Natural killer cell (primary cell): ENCODE results near the gene SCARB2. TPM values are rescaled to one million over a fixed set of nuclear protein-coding genes. Genes with fewer than 3 reads are reported as not detected.

Experiments
- ATAC-seq, 3 donors: fragments of 150-1000 bp in 2 of 3; fragments of 200-7000 bp in 1 of 3; cut with Tn5 transposase; 1 replicate in 1 of 3; 2 replicates in 2 of 3; pipeline ENCODE4 v1.10.0; 2021; ENCODE audit warnings: mild to moderate bottlenecking in 2 of 3, moderate library complexity in 2 of 3
- DNase-seq, 2 donors: peaks; one replicate each; pipeline versions ENCODE4 v3.0.0 to v3.0.0-alpha.2; 2013 to 2021; ENCODE audit warnings: mixed read lengths in 1 of 2
- H3K27ac ChIP-seq: one replicate; pipeline ENCODE4 v1.5.1; 2013; ENCODE audit warnings: mild to moderate bottlenecking, low read length
- H3K27me3 ChIP-seq: one replicate; pipeline ENCODE4 v1.6.1; 2013; ENCODE audit warnings: low read length; ENCODE audit not compliant: control insufficient read depth, insufficient read depth
- H3K36me3 ChIP-seq: one replicate; pipeline ENCODE4 v1.6.1; 2013; ENCODE audit warnings: low read length; ENCODE audit not compliant: control insufficient read depth, insufficient read depth
- H3K4me1 ChIP-seq: one replicate; pipeline ENCODE4 v1.6.1; 2013; ENCODE audit warnings: low read length; ENCODE audit not compliant: control insufficient read depth, insufficient read depth
- H3K4me3 ChIP-seq: one replicate; pipeline ENCODE4 v1.5.1; 2013; ENCODE audit warnings: low read length
- H3K9me3 ChIP-seq: one replicate; pipeline ENCODE4 v1.6.1; 2013; ENCODE audit warnings: low read length; ENCODE audit not compliant: control insufficient read depth, insufficient read depth
- H3K27ac Mint-ChIP-seq, 2 donors: one replicate each; pipeline ENCODE4 v1.8.0; 2022; ENCODE audit warnings: mild to moderate bottlenecking in 2 of 2, mixed read lengths in 2 of 2, moderate library complexity in 1 of 2
- H3K27me3 Mint-ChIP-seq, 2 donors: one replicate each; pipeline ENCODE4 v1.8.0; 2022; ENCODE audit warnings: low read depth in 2 of 2, mixed read lengths in 2 of 2
- H3K36me3 Mint-ChIP-seq: one replicate; pipeline ENCODE4 v1.8.0; 2022; ENCODE audit warnings: mixed read lengths
- H3K4me1 Mint-ChIP-seq, 2 donors: one replicate each; pipeline ENCODE4 v1.8.0; 2022; ENCODE audit warnings: mixed read lengths in 2 of 2
- H3K4me3 Mint-ChIP-seq: one replicate; pipeline ENCODE4 v1.8.0; 2022; ENCODE audit warnings: mild to moderate bottlenecking, moderate library complexity, mixed read lengths
- H3K9me3 Mint-ChIP-seq, 2 donors: one replicate each; pipeline ENCODE4 v1.8.0; 2022; ENCODE audit warnings: mixed read lengths in 2 of 2
- CTCF ChIP-seq: fragments of 200-600 bp; IDR thresholded peaks from one replicate; pipeline ENCODE4 v1.8.0; 2022; ENCODE audit warnings: antibody characterized with exemption
- WGBS: methylation state at CpG from one replicate; pipeline ENCODE4 v1.1.7; 2013; ENCODE audit warnings: missing lambda C conversion rate; ENCODE audit not compliant: insufficient coverage; 5-methylcytosine and 5-hydroxymethylcytosine counted together
- intact Hi-C: fragments of 100-400 bp; cut with micrococcal nuclease; formaldehyde crosslinking; loops from one replicate; pipeline ENCODE4 v1.14.2; 2022
- total RNA-seq, 4 donors: library from RNA; stranded (reverse); fragments of 120-200 nt in 1 of 4; gene quantifications; one replicate each; pipeline versions ENCODE4 v1.2.3 to v1.2.4, GENCODE V29; 2013 to 2022

The SCARB2 gene
- total RNA-seq, 3 donors from 2014 or later (not counting 1 experiment from before 2014, with no cell fraction given), result 22.0 to 39.0 (median 30.4) TPM

GRCh38 chr4:76175336-76175735 lies 38.3 kb downstream of the SCARB2 start:
- intact Hi-C loops, result no loop called here
- no peak overlapping the region for H3K27ac ChIP-seq
- H3K36me3 ChIP-seq, result peaks cover 21% of the 10 kb centered on the region
- WGBS, result 100% methylated on average over 1 of the region's 1 CpG
- DNase-seq (no peak), ATAC-seq (no peak)
- Mint-ChIP-seq H3K27ac (no peak overlapping the region), H3K36me3 (no peaks in the 10 kb centered on the region), H3K9me3 (no peaks in the 10 kb centered on the region), H3K27me3 (no peaks in the 10 kb centered on the region), H3K4me3 (no peak overlapping the region), H3K4me1 (peaks cover 0 to 8% of the 10 kb centered on the region in 2 donors)
- H3K27me3 ChIP-seq, result no peaks in the 10 kb centered on the region
- H3K4me3 ChIP-seq, result no peak overlapping the region
- no peak for TF ChIP-seq CTCF
- no peaks in the 10 kb centered on the region for H3K9me3 ChIP-seq
- H3K4me1 ChIP-seq, result no peaks in the 10 kb centered on the region

- Mint-ChIP-seq H3K4me3 (no peak overlapping the region), H3K4me1 (peaks cover 0 to 8% of the 10 kb centered on the region in 2 donors), H3K36me3 (no peaks in the 10 kb centered on the region), H3K9me3 (no peaks in the 10 kb centered on the region), H3K27me3 (no peaks in the 10 kb centered on the region), H3K27ac (no peak overlapping the region)
- Histone ChIP-seq H3K36me3 (peaks cover 21% of the 10 kb centered on the region), H3K9me3 (no peaks in the 10 kb centered on the region), H3K4me3 (no peak overlapping the region), H3K4me1 (no peaks in the 10 kb centered on the region), H3K27me3 (no peaks in the 10 kb centered on the region), H3K27ac (no peak overlapping the region)
- intact Hi-C loops, result no loop called here
- TF ChIP-seq CTCF, result no peak
- 99% methylated on average over 5 of the region's 6 CpGs for WGBS
- ATAC-seq (no peak), DNase-seq (no peak)
These were observed 39.4 kb downstream of the SCARB2 start for GRCh38 chr4:76174216-76174615.

GRCh38 chr4:76168688-76169087 lies 44.9 kb downstream of the SCARB2 start:
- H3K27me3 ChIP-seq, result no peaks in the 10 kb centered on the region
- no peak for DNase-seq
- no peak for TF ChIP-seq CTCF
- H3K36me3 Mint-ChIP-seq, result peaks cover 12% of the 10 kb centered on the region
- no peaks in the 10 kb centered on the region for H3K27me3 Mint-ChIP-seq
- H3K4me1 Mint-ChIP-seq, result no peaks in the 10 kb centered on the region
- 100% methylated on average over 3 of the region's 3 CpGs for WGBS
- no peak overlapping the region for H3K4me3 ChIP-seq
- no peak overlapping the region for H3K4me3 Mint-ChIP-seq
- intact Hi-C loops, result no loop called here
- no peaks in the 10 kb centered on the region for H3K9me3 ChIP-seq
- H3K4me1 ChIP-seq, result no peaks in the 10 kb centered on the region
- no peak for ATAC-seq
- no peak overlapping the region for H3K27ac ChIP-seq
- no peak overlapping the region for H3K27ac Mint-ChIP-seq
- peaks cover 25% of the 10 kb centered on the region for H3K36me3 ChIP-seq
- no peaks in the 10 kb centered on the region for H3K9me3 Mint-ChIP-seq

- no peak for TF ChIP-seq CTCF
- no peak overlapping the region for H3K4me3 ChIP-seq
- H3K9me3 ChIP-seq, result no peaks in the 10 kb centered on the region
- no peak overlapping the region for H3K27ac Mint-ChIP-seq
- H3K27me3 Mint-ChIP-seq, result no peaks in the 10 kb centered on the region
- no peaks in the 10 kb centered on the region for H3K4me1 Mint-ChIP-seq
- H3K4me3 Mint-ChIP-seq, result no peak overlapping the region
- 91% methylated on average over 3 of the region's 3 CpGs for WGBS
- ATAC-seq (no peak), DNase-seq (no peak)
- peaks cover 12% of the 10 kb centered on the region for H3K36me3 Mint-ChIP-seq
- intact Hi-C loops, result no loop called here
- H3K9me3 Mint-ChIP-seq, result no peaks in the 10 kb centered on the region
- no peak overlapping the region for H3K27ac ChIP-seq
- no peaks in the 10 kb centered on the region for H3K4me1 ChIP-seq
- no peaks in the 10 kb centered on the region for H3K27me3 ChIP-seq
- H3K36me3 ChIP-seq, result peaks cover 25% of the 10 kb centered on the region
These were observed 47.1 kb downstream of the SCARB2 start for GRCh38 chr4:76166480-76166879.
